ENCODE results near the gene TBX19.

TBX19 gene

GRCh38 chr1:168328731-168329364, 48.2 kb downstream of the TBX19 start:
- DNase-seq (ENCODE audit: low read depth) = no peak
- TF ChIP-seq CTCF (IDR thresholded peaks at IDR 0.05; ENCODE audit: control insufficient read depth, extremely low read depth, insufficient read depth) = no peak

GRCh38 chr1:168330285-168330684, 49.6 kb downstream of the TBX19 start:
- TF ChIP-seq CTCF (IDR thresholded peaks at IDR 0.05; ENCODE audit: control insufficient read depth, extremely low read depth, insufficient read depth) = no peak

More at GRCh38 chr1:168328731-168329364, 48.2 kb downstream of the TBX19 start:
- no peak overlapping the region for H3K4me3 ChIP-seq (ENCODE audit: low read depth, low read length)

GRCh38 chr1:168331569-168331968, 50.9 kb downstream of the TBX19 start:
- no peak for TF ChIP-seq CTCF (IDR thresholded peaks at IDR 0.05; ENCODE audit: control insufficient read depth, extremely low read depth, insufficient read depth)
- DNase-seq (ENCODE audit: low read depth) = no peak
- no peak overlapping the region for H3K4me3 ChIP-seq (ENCODE audit: low read depth, low read length)

More at GRCh38 chr1:168330285-168330684, 49.6 kb downstream of the TBX19 start:
- no peak overlapping the region for H3K4me3 ChIP-seq (ENCODE audit: low read depth, low read length)
- DNase-seq (ENCODE audit: low read depth) = no peak

GRCh38 chr1:168333562-168334276, 53.0 kb downstream of the TBX19 start:
- H3K4me3 ChIP-seq (ENCODE audit: low read depth, low read length) = no peak overlapping the region
- no peak for TF ChIP-seq CTCF (IDR thresholded peaks at IDR 0.05; ENCODE audit: control insufficient read depth, extremely low read depth, insufficient read depth)
- no peak for DNase-seq (ENCODE audit: low read depth)

- no peak for DNase-seq (ENCODE audit: low read depth)
- H3K4me3 ChIP-seq (ENCODE audit: low read depth, low read length) = no peak overlapping the region
- TF ChIP-seq CTCF (IDR thresholded peaks at IDR 0.05; ENCODE audit: control insufficient read depth, extremely low read depth, insufficient read depth) = no peak
These were observed 54.8 kb downstream of the TBX19 start for GRCh38 chr1:168335500-168335899.

- no peak for TF ChIP-seq CTCF (IDR thresholded peaks at IDR 0.05; ENCODE audit: control insufficient read depth, extremely low read depth, insufficient read depth)
- DNase-seq (ENCODE audit: low read depth) = no peak
- no peak overlapping the region for H3K4me3 ChIP-seq (ENCODE audit: low read depth, low read length)
These were observed 58.2 kb downstream of the TBX19 start for GRCh38 chr1:168338589-168339503.
